GM06990 (cell line): Measurements from ENCODE around the gene DHX57.

ENCODE experiments used
- DNase-seq: peaks from one replicate; pipeline ENCODE4 v3.0.0-alpha.2; 2011; ENCODE audit not compliant: insufficient read length; ENCODE audit errors: extremely low read depth
- H3K27me3 ChIP-seq: replicated peaks from 2 replicates; pipeline ENCODE4 v1.6.0; 2011; ENCODE audit warnings: low read length; ENCODE audit not compliant: control insufficient read depth, insufficient read depth
- H3K36me3 ChIP-seq: 2 replicates; pipeline ENCODE4 v1.5.1; 2011; ENCODE audit warnings: low read length; ENCODE audit not compliant: control insufficient read depth, insufficient read depth
- H3K4me3 ChIP-seq: replicated peaks from 2 replicates; pipeline ENCODE4 v1.5.1; 2011; ENCODE audit warnings: low read depth, mild to moderate bottlenecking, control low read depth, low read length
- TF ChIP-seq, protein P1 (sequence below): IDR thresholded peaks from 2 replicates; pipeline ENCODE4 v1.5.1; 2011; ENCODE audit warnings: low read length, control low read depth, mild to moderate bottlenecking, inconsistent platforms; ENCODE audit not compliant: insufficient read depth, poor library complexity, severe bottlenecking

Gene DHX57

DNA sequence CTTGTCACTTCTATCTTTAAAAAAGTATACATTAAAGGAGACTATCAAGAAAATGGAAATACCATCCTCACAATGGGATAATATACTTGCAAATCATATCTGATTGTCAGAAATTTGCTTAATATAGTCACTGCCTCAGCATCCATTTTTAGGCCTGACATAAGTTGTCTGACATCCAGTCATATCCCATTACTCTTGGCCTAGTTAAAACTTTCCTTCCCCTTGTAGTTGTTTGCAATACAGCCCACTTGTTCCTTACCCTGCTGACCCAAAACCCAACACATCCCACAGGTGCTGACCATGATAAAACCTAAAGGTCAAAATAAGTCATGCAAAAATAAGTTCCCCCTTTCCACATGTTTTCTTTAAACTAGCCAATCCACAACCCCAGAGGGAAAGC lies 10.3 kb upstream of the DHX57 start:
- TF ChIP-seq, protein P1, sequence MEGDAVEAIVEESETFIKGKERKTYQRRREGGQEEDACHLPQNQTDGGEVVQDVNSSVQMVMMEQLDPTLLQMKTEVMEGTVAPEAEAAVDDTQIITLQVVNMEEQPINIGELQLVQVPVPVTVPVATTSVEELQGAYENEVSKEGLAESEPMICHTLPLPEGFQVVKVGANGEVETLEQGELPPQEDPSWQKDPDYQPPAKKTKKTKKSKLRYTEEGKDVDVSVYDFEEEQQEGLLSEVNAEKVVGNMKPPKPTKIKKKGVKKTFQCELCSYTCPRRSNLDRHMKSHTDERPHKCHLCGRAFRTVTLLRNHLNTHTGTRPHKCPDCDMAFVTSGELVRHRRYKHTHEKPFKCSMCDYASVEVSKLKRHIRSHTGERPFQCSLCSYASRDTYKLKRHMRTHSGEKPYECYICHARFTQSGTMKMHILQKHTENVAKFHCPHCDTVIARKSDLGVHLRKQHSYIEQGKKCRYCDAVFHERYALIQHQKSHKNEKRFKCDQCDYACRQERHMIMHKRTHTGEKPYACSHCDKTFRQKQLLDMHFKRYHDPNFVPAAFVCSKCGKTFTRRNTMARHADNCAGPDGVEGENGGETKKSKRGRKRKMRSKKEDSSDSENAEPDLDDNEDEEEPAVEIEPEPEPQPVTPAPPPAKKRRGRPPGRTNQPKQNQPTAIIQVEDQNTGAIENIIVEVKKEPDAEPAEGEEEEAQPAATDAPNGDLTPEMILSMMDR, result no peak
- DNase-seq, result no peak

DNA sequence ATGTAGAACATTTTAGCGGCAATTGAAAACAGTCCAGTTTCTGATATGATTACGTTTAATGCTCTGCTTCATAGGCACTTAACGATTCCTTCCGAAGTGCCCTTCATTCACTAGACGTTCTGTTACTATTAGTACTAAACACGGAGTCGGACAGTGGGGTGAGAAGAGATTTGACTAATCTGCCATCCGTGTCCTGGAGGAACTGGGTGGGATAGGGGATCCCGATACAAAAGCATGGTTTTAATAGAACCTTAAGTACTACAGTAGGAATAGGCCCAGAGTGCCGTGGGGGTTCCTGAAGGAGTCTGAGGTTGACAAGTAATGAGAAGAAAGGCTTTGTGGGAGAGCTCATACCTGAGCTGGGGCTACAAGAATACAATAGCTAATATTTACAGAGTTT lies 673 bp upstream of the DHX57 start:
- H3K4me3 ChIP-seq, result peak overlapping the region; percentile 97
- no peaks in the 10 kb centered on the region; the same call in 1 of the 2 replicates for H3K36me3 ChIP-seq
- TF ChIP-seq, protein P1, result no peak
- H3K27me3 ChIP-seq, result no peaks in the 10 kb centered on the region
- no peak for DNase-seq

More for the DNA sequence above, 10.3 kb upstream of the DHX57 start:
- no peaks in the 10 kb centered on the region for H3K36me3 ChIP-seq
- H3K4me3 ChIP-seq, result no peak overlapping the region
- no peaks in the 10 kb centered on the region for H3K27me3 ChIP-seq

DNA sequence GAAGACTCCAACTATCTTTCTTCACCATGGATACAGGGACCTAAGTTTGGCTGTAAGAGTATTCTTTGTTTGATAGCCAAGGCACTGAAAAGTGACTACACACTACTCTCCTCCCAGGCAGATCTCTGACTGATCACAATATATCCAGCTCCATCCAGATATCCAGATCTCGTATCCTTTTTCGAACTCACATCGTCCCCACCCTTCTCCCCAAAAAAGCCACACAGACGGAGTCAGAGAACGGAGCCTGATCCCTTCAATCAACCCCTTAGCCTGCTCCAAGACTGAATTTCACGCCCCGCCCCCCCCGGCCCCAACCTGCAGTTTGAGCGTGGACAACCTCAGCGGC lies 533 bp downstream of the DHX57 start:
- Histone ChIP-seq H3K36me3 (no peaks in the 10 kb centered on the region; the same call in 1 of the 2 replicates), H3K4me3 (peak overlapping the region; percentile 97), H3K27me3 (no peaks in the 10 kb centered on the region)
- DNase-seq, result no peak
- TF ChIP-seq, protein P1, result no peak

DNA sequence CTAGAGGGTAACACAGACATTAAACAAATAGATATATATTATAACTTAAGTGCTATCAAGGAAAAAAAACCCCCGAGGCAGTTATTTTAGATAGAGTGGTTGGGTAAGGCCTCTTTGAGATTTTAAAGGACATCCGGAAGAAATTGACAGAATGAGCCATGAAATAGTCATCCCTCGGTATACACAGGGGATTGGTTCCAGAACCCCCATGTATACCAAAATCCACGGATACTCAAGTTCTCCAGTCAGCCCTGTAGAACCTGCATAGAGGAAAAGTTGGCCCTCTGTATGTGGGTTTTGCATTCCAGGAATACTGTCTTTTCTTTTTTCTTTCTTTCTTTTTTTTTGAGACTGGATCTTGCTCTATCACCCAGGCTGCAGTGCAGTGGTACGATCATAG lies 2.0 kb downstream of the DHX57 start:
- H3K4me3 ChIP-seq, result no peak overlapping the region
- no peaks in the 10 kb centered on the region; the same call in 1 of the 2 replicates for H3K36me3 ChIP-seq
- H3K27me3 ChIP-seq, result no peaks in the 10 kb centered on the region
- TF ChIP-seq, protein P1, result no peak
- no peak for DNase-seq

DNA sequence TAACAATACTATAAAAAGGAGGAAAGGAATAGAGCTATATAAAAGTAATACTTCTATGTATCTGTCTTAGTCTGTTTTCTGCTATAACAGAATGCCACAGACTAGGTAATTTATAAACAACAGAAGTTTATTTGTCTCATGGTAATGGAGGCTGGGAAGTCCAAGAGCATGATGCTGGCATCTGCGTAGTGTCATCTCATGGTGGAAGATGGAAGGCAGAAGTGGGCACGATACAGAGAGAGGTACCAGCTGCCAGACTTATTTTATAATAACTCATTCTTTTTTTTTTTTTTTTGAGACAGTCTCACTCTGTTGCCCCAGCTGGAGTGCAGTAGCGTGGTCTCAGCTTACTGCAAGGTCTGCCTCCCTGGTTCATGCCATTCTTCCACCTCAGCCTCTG lies 4.3 kb downstream of the DHX57 start:
- H3K36me3 ChIP-seq, result no peaks in the 10 kb centered on the region; the same call in 1 of the 2 replicates
- H3K4me3 ChIP-seq, result no peak overlapping the region
- DNase-seq, result no peak
- H3K27me3 ChIP-seq, result no peaks in the 10 kb centered on the region
- TF ChIP-seq, protein P1, result no peak
